GM18519 (cell line): ENCODE data around the gene PLBD1.

ENCODE experiments used
- ATAC-seq: cut with Tn5 transposase; IDR thresholded peaks from one replicate; pipeline ENCODE4 v1.9.1; 2021; ENCODE audit warnings: mild to moderate bottlenecking, moderate library complexity; ENCODE audit not compliant: unreplicated experiment, low FRiP score

The PLBD1 gene

GRCh38 chr12:14514154-14514842 is 53.4 kb downstream of the PLBD1 start:
- no peak for ATAC-seq

- no peak for ATAC-seq
These were observed 57.1 kb downstream of the PLBD1 start for GRCh38 chr12:14510574-14510973.

- ATAC-seq = no peak
These were observed 61.8 kb downstream of the PLBD1 start for GRCh38 chr12:14505626-14506596.

- no peak for ATAC-seq
These were observed 72.4 kb downstream of the PLBD1 start for GRCh38 chr12:14495326-14495725.

- ATAC-seq = no peak
These were observed 84.8 kb downstream of the PLBD1 start for GRCh38 chr12:14482886-14483285.

GRCh38 chr12:14482361-14482760 is 85.3 kb downstream of the PLBD1 start:
- ATAC-seq = no peak

GRCh38 chr12:14481201-14481600 is 86.5 kb downstream of the PLBD1 start:
- no peak for ATAC-seq

GRCh38 chr12:14479004-14479403 is 88.7 kb downstream of the PLBD1 start:
- no peak for ATAC-seq

GRCh38 chr12:14473707-14474287 is 93.9 kb downstream of the PLBD1 start:
- ATAC-seq = no peak

GRCh38 chr12:14471497-14471896 is 96.2 kb downstream of the PLBD1 start:
- no peak for ATAC-seq

- ATAC-seq = no peak
These were observed 107.4 kb downstream of the PLBD1 start for GRCh38 chr12:14460212-14460841.

GRCh38 chr12:14454098-14454907 is 113.4 kb downstream of the PLBD1 start:
- no peak for ATAC-seq
